Activated naive CD4-positive, alpha-beta T cell treated with Interleukin-2 at 50 U/mL for 16 hours (primary cell): ENCODE data around the gene TSPAN13.

Source experiments
- DNase-seq: peaks from one replicate; pipeline ENCODE4 v3.0.0-alpha.2; 2020

TSPAN13 gene

GRCh38 chr7:16816824-16817223 lies 63.3 kb downstream of the TSPAN13 start:
- DNase-seq = no peak

DNA sequence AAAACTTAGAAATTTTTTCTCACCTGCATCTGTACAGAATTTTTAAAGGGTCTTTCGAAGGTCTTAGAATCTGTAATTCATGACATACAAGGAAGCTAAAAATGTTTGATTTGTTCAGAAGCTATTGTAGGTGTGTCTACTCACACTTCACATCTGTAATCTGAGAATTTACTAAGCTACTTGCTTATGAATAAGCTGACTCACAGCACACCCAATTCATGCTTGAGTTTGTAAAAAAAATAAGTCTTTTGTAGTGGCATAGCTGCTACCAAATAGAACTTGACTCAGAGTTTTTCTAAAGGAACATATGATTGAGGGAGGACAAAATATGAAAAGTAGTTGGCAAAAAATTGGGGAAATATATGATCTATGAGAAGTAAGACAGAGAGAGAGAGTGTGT lies 64.0 kb downstream of the TSPAN13 start:
- DNase-seq = no peak

GRCh38 chr7:16818732-16819131 lies 65.2 kb downstream of the TSPAN13 start:
- no peak for DNase-seq

DNA sequence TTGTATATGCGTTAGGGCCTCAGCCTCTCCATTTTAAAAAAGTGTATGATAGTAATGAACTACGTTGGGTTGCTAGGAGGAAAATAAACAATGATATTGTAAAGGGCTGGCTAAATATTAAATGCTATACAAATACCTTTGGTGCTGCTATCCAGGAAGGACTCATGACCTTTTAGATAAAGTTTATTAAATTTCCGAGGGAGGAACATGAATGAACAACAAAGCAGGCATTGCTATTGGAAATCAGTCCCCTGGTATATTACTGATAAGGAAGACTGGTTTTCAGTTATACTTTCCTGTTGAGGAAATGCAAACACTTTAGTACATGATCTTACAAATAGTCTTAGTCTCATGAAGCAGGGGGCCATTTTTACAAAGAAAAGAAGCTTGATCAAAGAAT lies 68.5 kb downstream of the TSPAN13 start:
- DNase-seq = no peak

GRCh38 chr7:16826060-16826459 lies 72.5 kb downstream of the TSPAN13 start:
- DNase-seq = no peak

GRCh38 chr7:16833373-16833772 lies 79.8 kb downstream of the TSPAN13 start:
- no peak for DNase-seq
